Ovary (tissue), 9 donors: Measurements from ENCODE around the gene KCNJ3. TPM values are rescaled to one million over a fixed set of nuclear protein-coding genes. Genes with fewer than 3 reads are reported as not detected.

Experiments
- DNase-seq, 5 donors: peaks; one replicate each; pipeline ENCODE4 v3.0.0-alpha.2; 2019 to 2020
- H3K27ac ChIP-seq, 2 donors: fragments of 200-600 bp; one replicate each; pipeline versions ENCODE4 v1.5.1 to v1.8.0; 2019 to 2022
- H3K27me3 ChIP-seq: fragments of 200-600 bp; one replicate; pipeline ENCODE4 v1.8.0; 2022
- H3K36me3 ChIP-seq: fragments of 200-600 bp; sonication (generic); one replicate; pipeline ENCODE4 v1.5.1; 2019
- H3K4me1 ChIP-seq: one replicate; pipeline ENCODE4 v1.8.1; 2013; ENCODE audit warnings: mild to moderate bottlenecking, moderate library complexity; ENCODE audit not compliant: insufficient read depth
- H3K4me3 ChIP-seq: fragments of 200-600 bp; sonication (generic); one replicate; pipeline ENCODE4 v1.5.1; 2017
- H3K9me3 ChIP-seq, 2 donors: fragments of 200-600 bp in 1 of 2; sonication (generic) in 1 of 2; one replicate each; pipeline versions ENCODE4 v1.5.1 to v1.8.1; 2013 to 2019; ENCODE audit warnings: mild to moderate bottlenecking in 1 of 2, moderate library complexity in 1 of 2
- EP300 ChIP-seq: sonication (generic); formaldehyde crosslinking; IDR thresholded peaks from one replicate; pipeline ENCODE4 v1.6.1; 2017; ENCODE audit warnings: antibody characterized with exemption
- POLR2A ChIP-seq: fragments of 450-650 bp; IDR thresholded peaks from one replicate; pipeline ENCODE4 v1.6.1; 2017; ENCODE audit warnings: antibody characterized with exemption, mild to moderate bottlenecking, moderate library complexity
- WGBS, 3 donors: extraction: QIAGEN DNeasy Blood & Tissue Kit in 1 of 3; methylation state at CpG; one replicate each; pipeline versions ENCODE4 v1.1.5 to v1.1.7; 2013 to 2017; 5-methylcytosine and 5-hydroxymethylcytosine counted together
- intact Hi-C, 4 donors: fragments of 100-400 bp; cut with DNase I; formaldehyde crosslinking; loops; one replicate each; pipeline versions ENCODE4 v1.11.0 to v1.15.1; 2022 to 2023
- polyA plus RNA-seq, 2 donors: library from polyadenylated mRNA; stranded (reverse); fragments of 200-250 nt in 1 of 2; fragments of 350-450 nt in 1 of 2; fragmentation: Illumina TruSeq in 1 of 2; extraction: RNeasy Lipid Tissue Mini Kit (QIAGEN cat#74804) in 1 of 2; gene quantifications; one replicate each; pipeline ENCODE4 v1.2.3, GENCODE V29; 2013 to 2014
- total RNA-seq, 7 donors: library from RNA; depleted of rRNA in 2 of 7; stranded (reverse); fragments of >200 nt in 2 of 7; fragmentation: NEBNext Ultra II Directional in 3 of 7; extraction: Animal tissue kit (Norgen Biotek cat#: 25700) in 3 of 7; gene quantifications; one replicate each; pipeline versions ENCODE4 v1.1.0 to v1.2.4, GENCODE V29; 2016 to 2023
- TF ChIP-seq, protein P1 (sequence below), 3 donors: fragments of 450-650 bp in 2 of 3; fragments of 200-600 bp in 1 of 3; IDR thresholded peaks; one replicate each; pipeline versions ENCODE4 v1.5.1 to v1.8.0; 2016 to 2022; ENCODE audit warnings: antibody characterized with exemption in 3 of 3, mild to moderate bottlenecking in 1 of 3
- donor health status: DM: no; HTN: no; CAD: no; lungs with moderate emphysema.
- donor health status: DM: no; HTN: no; CAD: no.
- donor health status: Bipolar disorder and iron deficiency.
- donor health status: DM: yes; HTN: yes; CAD: no.
- donor health status: DM: no; HTN: no; CAD: no.
- donor health status: DM: yes; HTN: yes; CAD: no.

The KCNJ3 gene
- total and polyA plus RNA-seq, 9 donors, result under 0.01 to 1.4 (median 0.32) TPM; not detected in 3

DNA sequence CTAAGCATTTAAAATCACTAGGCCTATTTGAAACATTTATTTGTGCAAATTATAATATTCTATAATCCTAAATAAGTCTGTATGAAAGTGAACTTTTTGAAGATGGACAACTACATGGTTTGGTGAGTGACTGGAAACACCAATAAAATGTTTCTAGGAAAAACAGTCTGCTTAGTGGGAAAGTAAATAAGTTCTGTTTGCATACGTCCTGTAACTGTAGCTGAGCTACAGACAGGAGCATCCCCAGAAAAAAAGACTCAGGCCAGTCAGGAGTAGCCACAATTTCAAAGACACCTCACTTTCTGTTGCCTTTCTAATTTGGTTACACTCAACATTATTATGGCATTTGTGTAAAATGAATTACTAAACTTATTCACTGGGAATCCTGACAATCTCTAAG, 28.4 kb upstream of the KCNJ3 start:
- H3K27ac ChIP-seq, result no peak overlapping the region
- H3K36me3 ChIP-seq, result no peaks in the 10 kb centered on the region
- 49 to 66% (median 65%) methylated on average over 1 of the region's 1 CpG for WGBS, 3 donors
- H3K4me1 ChIP-seq, result no peaks in the 10 kb centered on the region
- DNase-seq, result no peak
- TF ChIP-seq POLR2A (no peak), EP300 (no peak)
- TF ChIP-seq, protein P1, sequence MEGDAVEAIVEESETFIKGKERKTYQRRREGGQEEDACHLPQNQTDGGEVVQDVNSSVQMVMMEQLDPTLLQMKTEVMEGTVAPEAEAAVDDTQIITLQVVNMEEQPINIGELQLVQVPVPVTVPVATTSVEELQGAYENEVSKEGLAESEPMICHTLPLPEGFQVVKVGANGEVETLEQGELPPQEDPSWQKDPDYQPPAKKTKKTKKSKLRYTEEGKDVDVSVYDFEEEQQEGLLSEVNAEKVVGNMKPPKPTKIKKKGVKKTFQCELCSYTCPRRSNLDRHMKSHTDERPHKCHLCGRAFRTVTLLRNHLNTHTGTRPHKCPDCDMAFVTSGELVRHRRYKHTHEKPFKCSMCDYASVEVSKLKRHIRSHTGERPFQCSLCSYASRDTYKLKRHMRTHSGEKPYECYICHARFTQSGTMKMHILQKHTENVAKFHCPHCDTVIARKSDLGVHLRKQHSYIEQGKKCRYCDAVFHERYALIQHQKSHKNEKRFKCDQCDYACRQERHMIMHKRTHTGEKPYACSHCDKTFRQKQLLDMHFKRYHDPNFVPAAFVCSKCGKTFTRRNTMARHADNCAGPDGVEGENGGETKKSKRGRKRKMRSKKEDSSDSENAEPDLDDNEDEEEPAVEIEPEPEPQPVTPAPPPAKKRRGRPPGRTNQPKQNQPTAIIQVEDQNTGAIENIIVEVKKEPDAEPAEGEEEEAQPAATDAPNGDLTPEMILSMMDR (IDR thresholded peaks at IDR 0.05), result no peak
- H3K9me3 ChIP-seq, result no peaks in the 10 kb centered on the region
- intact Hi-C loops, result no loop called here
- H3K27me3 ChIP-seq, result no peaks in the 10 kb centered on the region
- no peak overlapping the region for H3K4me3 ChIP-seq

- Histone ChIP-seq H3K4me1 (no peaks in the 10 kb centered on the region), H3K27me3 (no peaks in the 10 kb centered on the region), H3K36me3 (no peaks in the 10 kb centered on the region), H3K27ac (no peak overlapping the region), H3K9me3 (no peaks in the 10 kb centered on the region), H3K4me3 (no peak overlapping the region)
- DNase-seq, result no peak
- 58 to 75% (median 59%) methylated on average over 3 of the region's 3 CpGs for WGBS, 3 donors
- TF ChIP-seq, protein P1 (IDR thresholded peaks at IDR 0.05), result no peak
- TF ChIP-seq POLR2A (no peak), EP300 (no peak)
- intact Hi-C loops, result no loop called here
Measured at GRCh38 chr2:154673694-154674093, 24.8 kb upstream of the KCNJ3 start.

DNA sequence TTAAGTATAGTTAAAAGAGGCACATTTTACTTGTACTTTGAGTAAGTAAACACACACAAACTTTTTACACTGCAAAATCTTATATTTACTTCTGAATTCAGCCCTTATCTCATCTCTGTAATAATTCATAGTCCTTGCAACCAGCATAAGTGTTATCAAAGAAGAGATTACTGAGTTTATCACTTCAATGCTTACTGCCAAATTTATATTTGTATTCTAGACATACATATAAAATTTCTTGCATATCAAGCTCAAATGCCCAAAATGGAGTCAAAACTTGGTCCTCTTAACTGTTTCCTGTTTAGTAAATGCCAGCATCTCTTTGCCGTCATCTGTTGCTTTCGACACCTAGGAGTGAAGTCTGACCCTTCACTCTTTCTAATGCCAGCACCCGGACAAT, 21.1 kb upstream of the KCNJ3 start:
- Histone ChIP-seq H3K27me3 (no peaks in the 10 kb centered on the region), H3K27ac (no peak overlapping the region), H3K4me1 (no peaks in the 10 kb centered on the region), H3K4me3 (no peak overlapping the region), H3K36me3 (no peaks in the 10 kb centered on the region), H3K9me3 (no peaks in the 10 kb centered on the region)
- 64 to 76% (median 74%) methylated on average over 3 of the region's 3 CpGs for WGBS, 3 donors
- intact Hi-C loops, result no loop called here
- no peak for TF ChIP-seq EP300
- TF ChIP-seq, protein P1 (IDR thresholded peaks at IDR 0.05), result no peak
- no peak for TF ChIP-seq POLR2A
- DNase-seq, result no peak

GRCh38 chr2:154681741-154682140, 16.8 kb upstream of the KCNJ3 start:
- no peak for TF ChIP-seq POLR2A
- no peak for TF ChIP-seq EP300
- TF ChIP-seq, protein P1 (IDR thresholded peaks at IDR 0.05), result no peak
- intact Hi-C loops, result no loop called here
- Histone ChIP-seq H3K4me3 (no peak overlapping the region), H3K36me3 (no peaks in the 10 kb centered on the region), H3K27ac (no peak overlapping the region), H3K27me3 (no peaks in the 10 kb centered on the region), H3K4me1 (no peaks in the 10 kb centered on the region), H3K9me3 (no peaks in the 10 kb centered on the region)
- 81 to 92% (median 86%) methylated on average over 2 of the region's 2 CpGs for WGBS, 3 donors
- DNase-seq, result no peak
